H9 (cell line): Measurements from ENCODE around the gene UBAC2. TPM values are rescaled to one million over a fixed set of nuclear protein-coding genes. Genes with fewer than 3 reads are reported as not detected.

Experiments
- DNase-seq: peaks from one replicate; pipeline ENCODE4 v3.0.0-alpha.2; 2017
- H2AFZ ChIP-seq: one replicate; pipeline ENCODE4 v1.6.1; 2013; ENCODE audit warnings: mild to moderate bottlenecking, low read length, control low read depth, moderate library complexity
- H2AK5ac ChIP-seq: 2 replicates; pipeline ENCODE4 v1.6.1; 2013; ENCODE audit warnings: low read length, control low read depth, mixed read lengths; ENCODE audit not compliant: insufficient read length
- H2BK120ac ChIP-seq: one replicate; pipeline ENCODE4 v1.6.1; 2013; ENCODE audit warnings: low read depth, mild to moderate bottlenecking, low read length, control low read depth, inconsistent platforms; ENCODE audit not compliant: poor library complexity, severe bottlenecking
- H2BK12ac ChIP-seq: 2 replicates; pipeline ENCODE4 v1.6.1; 2013; ENCODE audit warnings: low read length, control low read depth, mixed read lengths, low read depth; ENCODE audit not compliant: insufficient read length
- H2BK15ac ChIP-seq: 2 replicates; pipeline ENCODE4 v1.6.1; 2013; ENCODE audit warnings: low read depth, low read length, control low read depth
- H2BK20ac ChIP-seq: one replicate; pipeline ENCODE4 v1.6.1; 2013; ENCODE audit warnings: low read depth, mild to moderate bottlenecking, low read length, control low read depth, inconsistent platforms; ENCODE audit not compliant: poor library complexity, severe bottlenecking
- H2BK5ac ChIP-seq: 2 replicates; pipeline ENCODE4 v1.6.1; 2013; ENCODE audit warnings: low read length, control low read depth, mixed read lengths; ENCODE audit not compliant: insufficient read length
- H3K14ac ChIP-seq: 2 replicates; pipeline ENCODE4 v1.6.1; 2013; ENCODE audit warnings: low read length, control low read depth; ENCODE audit not compliant: insufficient read depth
- H3K18ac ChIP-seq: 2 replicates; pipeline ENCODE4 v1.6.1; 2013; ENCODE audit warnings: low read depth, mild to moderate bottlenecking, mixed read lengths, low read length, control low read depth; ENCODE audit not compliant: insufficient read length
- H3K23ac ChIP-seq: 2 replicates; pipeline ENCODE4 v1.6.1; 2013; ENCODE audit warnings: low read length, control low read depth, mixed read lengths, low read depth; ENCODE audit not compliant: insufficient read length
- H3K23me2 ChIP-seq: 2 replicates; pipeline ENCODE4 v1.6.1; 2013; ENCODE audit warnings: low read depth, mild to moderate bottlenecking, mixed read lengths, low read length, control low read depth; ENCODE audit not compliant: insufficient read length, poor library complexity, severe bottlenecking
- H3K27ac ChIP-seq: 2 replicates; pipeline ENCODE4 v1.5.1; 2013; ENCODE audit warnings: low read length, control low read depth, mixed read lengths, low read depth; ENCODE audit not compliant: insufficient read length
- H3K27me3 ChIP-seq: 2 replicates; pipeline ENCODE4 v1.6.1; 2013; ENCODE audit warnings: low read length, control low read depth, inconsistent platforms; ENCODE audit not compliant: insufficient read depth
- H3K4ac ChIP-seq: 2 replicates; pipeline ENCODE4 v1.6.1; 2013; ENCODE audit warnings: low read depth, mild to moderate bottlenecking, control low read depth, inconsistent platforms, low read length, moderate library complexity
- H3K4me1 ChIP-seq: 2 replicates; pipeline ENCODE4 v1.6.1; 2013; ENCODE audit warnings: low read length, control low read depth, inconsistent platforms; ENCODE audit not compliant: insufficient read depth
- H3K4me2 ChIP-seq: 2 replicates; pipeline ENCODE4 v1.6.1; 2013; ENCODE audit warnings: low read length, control low read depth, mixed read lengths; ENCODE audit not compliant: insufficient read length, insufficient read depth
- H3K56ac ChIP-seq: 2 replicates; pipeline ENCODE4 v1.6.1; 2013; ENCODE audit warnings: low read depth, mild to moderate bottlenecking, mixed read lengths, low read length, control low read depth; ENCODE audit not compliant: insufficient read length
- H3K79me1 ChIP-seq: 2 replicates; pipeline ENCODE4 v1.6.1; 2013; ENCODE audit warnings: low read depth, mild to moderate bottlenecking, moderate library complexity, low read length, control low read depth, inconsistent platforms; ENCODE audit not compliant: insufficient read depth, poor library complexity, severe bottlenecking
- H3K79me2 ChIP-seq: 2 replicates; pipeline ENCODE4 v1.6.1; 2013; ENCODE audit warnings: low read length, control low read depth, inconsistent platforms; ENCODE audit not compliant: insufficient read depth
- H3K9ac ChIP-seq: 2 replicates; pipeline ENCODE4 v1.6.1; 2013; ENCODE audit warnings: low read length, control low read depth, mixed read lengths; ENCODE audit not compliant: insufficient read length; ENCODE audit errors: extremely low read depth
- H3K9me3 ChIP-seq: one replicate; pipeline ENCODE4 v1.6.1; 2013; ENCODE audit warnings: low read depth, low read length, inconsistent platforms; ENCODE audit not compliant: control insufficient read depth
- H3T11ph ChIP-seq: one replicate; pipeline ENCODE4 v1.6.1; 2013; ENCODE audit warnings: mild to moderate bottlenecking, low read length, control low read depth, inconsistent platforms
- H4K20me1 ChIP-seq: one replicate; pipeline ENCODE4 v1.6.1; 2013; ENCODE audit not compliant: control insufficient read depth, insufficient read length, insufficient read depth
- H4K5ac ChIP-seq: 2 replicates; pipeline ENCODE4 v1.6.1; 2013; ENCODE audit warnings: low read depth, mild to moderate bottlenecking, mixed read lengths, low read length, control low read depth; ENCODE audit not compliant: insufficient read length
- H4K8ac ChIP-seq: replicated peaks from 2 replicates; pipeline ENCODE4 v1.6.1; 2013; ENCODE audit warnings: low read length, control low read depth, mixed read lengths, low read depth; ENCODE audit not compliant: insufficient read length
- H4K91ac ChIP-seq: 2 replicates; pipeline ENCODE4 v1.6.1; 2013; ENCODE audit warnings: low read depth, mild to moderate bottlenecking, moderate library complexity, mixed read lengths, low read length, control low read depth; ENCODE audit not compliant: insufficient read length
- H3K27ac Mint-ChIP-seq, 3 experiments: 2 replicates in 2 of 3; 3 replicates in 1 of 3; pipeline ENCODE4 v1.8.0; 2020 to 2021; ENCODE audit warnings: mixed read lengths in 3 of 3, mild to moderate bottlenecking in 1 of 3, moderate library complexity in 1 of 3
- H3K27me3 Mint-ChIP-seq: 2 replicates; pipeline ENCODE4 v1.8.0; 2021; ENCODE audit warnings: low read depth, mild to moderate bottlenecking, moderate library complexity, mixed read lengths
- H3K36me3 Mint-ChIP-seq, 3 experiments: 2 replicates in 2 of 3; 3 replicates in 1 of 3; pipeline ENCODE4 v1.8.0; 2020 to 2021; ENCODE audit warnings: low read depth in 3 of 3, mixed read lengths in 3 of 3; ENCODE audit not compliant: insufficient read depth in 1 of 3
- H3K4me1 Mint-ChIP-seq, 2 experiments: 2 replicates each; pipeline ENCODE4 v1.8.0; 2020; ENCODE audit warnings: mixed read lengths in 2 of 2
- H3K4me3 Mint-ChIP-seq, 2 experiments: 2 replicates in 1 of 2; 3 replicates in 1 of 2; pipeline ENCODE4 v1.8.0; 2020 to 2021; ENCODE audit warnings: mild to moderate bottlenecking in 2 of 2, mixed read lengths in 2 of 2, moderate library complexity in 1 of 2
- H3K9me3 Mint-ChIP-seq, 2 experiments: 2 replicates in 1 of 2; 3 replicates in 1 of 2; pipeline ENCODE4 v1.8.0; 2020; ENCODE audit warnings: mild to moderate bottlenecking in 2 of 2, mixed read lengths in 2 of 2, moderate library complexity in 1 of 2
- WGBS: extraction: QIAGEN DNeasy Blood & Tissue Kit; methylation state at CpG from one replicate; pipeline ENCODE4 v1.1.7; 2013; ENCODE audit warnings: missing lambda C conversion rate, low lambda C conversion rate, mixed read lengths; ENCODE audit not compliant: insufficient read length; ENCODE audit errors: extremely low coverage; 5-methylcytosine and 5-hydroxymethylcytosine counted together
- total RNA-seq: library from RNA; stranded (reverse); gene quantifications from 2 replicates; pipeline ENCODE4 v1.2.1, GENCODE V29; 2021
- TF ChIP-seq, protein P1 (sequence below): fragments of 200-600 bp; sonication (generic); conservative IDR thresholded peaks from 3 replicates; pipeline ENCODE4 v1.8.0; 2021; ENCODE audit warnings: antibody characterized with exemption, mild to moderate bottlenecking

The UBAC2 gene
- total RNA-seq, 1 experiment from 2014 or later = 52.3 TPM

DNA sequence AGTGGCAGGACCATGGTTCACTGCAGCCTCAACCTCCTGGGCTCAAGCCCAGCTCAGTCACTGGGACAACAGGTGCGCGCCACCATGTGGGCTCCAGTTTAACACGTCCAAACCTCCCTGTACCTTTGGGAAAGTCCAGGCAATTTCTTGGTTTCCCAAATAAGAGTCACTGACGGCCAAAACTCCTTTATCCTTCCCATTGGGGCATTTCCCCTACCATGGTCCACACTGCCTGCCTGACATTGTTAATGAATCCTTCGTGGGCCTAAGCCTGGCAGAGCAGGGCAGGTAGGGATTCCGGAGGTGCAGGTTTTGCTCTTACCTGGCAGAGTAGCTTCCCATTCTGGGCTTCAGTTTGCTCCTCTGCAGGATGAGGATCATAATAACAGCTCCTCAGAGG is 234.5 kb downstream of the UBAC2 start:
- Histone ChIP-seq H3K23ac (no peak overlapping the region), H3K4me2 (no peak overlapping the region), H3K23me2 (no peaks in the 10 kb centered on the region), H4K20me1 (no peaks in the 10 kb centered on the region), H3T11ph (no peak overlapping the region), H3K9me3 (no peaks in the 10 kb centered on the region), H2BK15ac (no peak overlapping the region), H2BK5ac (no peak overlapping the region), H4K5ac (no peak overlapping the region), H4K8ac (no peak overlapping the region), H2AFZ (no peak overlapping the region), H3K56ac (no peak overlapping the region), H3K18ac (no peak overlapping the region), H3K27ac (no peak overlapping the region), H3K79me1 (no peaks in the 10 kb centered on the region), H2AK5ac (no peak overlapping the region), H4K91ac (no peak overlapping the region), H3K27me3 (no peaks in the 10 kb centered on the region), H2BK120ac (no peak overlapping the region), H3K9ac (no peak overlapping the region), H3K4me1 (peaks cover 9% of the 10 kb centered on the region; the same call in 1 of the 2 replicates), H3K79me2 (no peaks in the 10 kb centered on the region), H3K14ac (no peak overlapping the region), H2BK20ac (no peak overlapping the region), H2BK12ac (no peak overlapping the region), H3K4ac (no peak overlapping the region)
- no peak overlapping the region for H3K4me3 Mint-ChIP-seq
- no CpG with 5 or more reads among the region's 6 CpGs for WGBS
- no peak overlapping the region for H3K27ac Mint-ChIP-seq
- DNase-seq = no peak
- peaks cover 0 to 3% of the 10 kb centered on the region in 2 experiments; a peak in 1 of 5 replicates for H3K9me3 Mint-ChIP-seq
- peaks cover 38% of the 10 kb centered on the region in 2 experiments for H3K4me1 Mint-ChIP-seq
- H3K36me3 Mint-ChIP-seq = peaks cover 0 to 3% (median 0%) of the 10 kb centered on the region in 3 experiments; a peak in 1 of 7 replicates
- TF ChIP-seq, protein P1, sequence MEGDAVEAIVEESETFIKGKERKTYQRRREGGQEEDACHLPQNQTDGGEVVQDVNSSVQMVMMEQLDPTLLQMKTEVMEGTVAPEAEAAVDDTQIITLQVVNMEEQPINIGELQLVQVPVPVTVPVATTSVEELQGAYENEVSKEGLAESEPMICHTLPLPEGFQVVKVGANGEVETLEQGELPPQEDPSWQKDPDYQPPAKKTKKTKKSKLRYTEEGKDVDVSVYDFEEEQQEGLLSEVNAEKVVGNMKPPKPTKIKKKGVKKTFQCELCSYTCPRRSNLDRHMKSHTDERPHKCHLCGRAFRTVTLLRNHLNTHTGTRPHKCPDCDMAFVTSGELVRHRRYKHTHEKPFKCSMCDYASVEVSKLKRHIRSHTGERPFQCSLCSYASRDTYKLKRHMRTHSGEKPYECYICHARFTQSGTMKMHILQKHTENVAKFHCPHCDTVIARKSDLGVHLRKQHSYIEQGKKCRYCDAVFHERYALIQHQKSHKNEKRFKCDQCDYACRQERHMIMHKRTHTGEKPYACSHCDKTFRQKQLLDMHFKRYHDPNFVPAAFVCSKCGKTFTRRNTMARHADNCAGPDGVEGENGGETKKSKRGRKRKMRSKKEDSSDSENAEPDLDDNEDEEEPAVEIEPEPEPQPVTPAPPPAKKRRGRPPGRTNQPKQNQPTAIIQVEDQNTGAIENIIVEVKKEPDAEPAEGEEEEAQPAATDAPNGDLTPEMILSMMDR = no peak
- peaks cover 19% of the 10 kb centered on the region for H3K27me3 Mint-ChIP-seq
